Measurements from ENCODE around the gene TXLNG. TPM values are rescaled to one million over a fixed set of nuclear protein-coding genes. Genes with fewer than 3 reads are reported as not detected.
A peak's percentile ranks its signal among the peaks of the same experiment; 100 is the strongest.
"Not testable (repeated sequence)": the region's sequence is repeated elsewhere in the genome, so short reads cannot be mapped to it uniquely, and the experiment has no call there.

The TXLNG gene
- total RNA-seq, 1 experiment from 2014 or later, result 39.2 TPM

DNA sequence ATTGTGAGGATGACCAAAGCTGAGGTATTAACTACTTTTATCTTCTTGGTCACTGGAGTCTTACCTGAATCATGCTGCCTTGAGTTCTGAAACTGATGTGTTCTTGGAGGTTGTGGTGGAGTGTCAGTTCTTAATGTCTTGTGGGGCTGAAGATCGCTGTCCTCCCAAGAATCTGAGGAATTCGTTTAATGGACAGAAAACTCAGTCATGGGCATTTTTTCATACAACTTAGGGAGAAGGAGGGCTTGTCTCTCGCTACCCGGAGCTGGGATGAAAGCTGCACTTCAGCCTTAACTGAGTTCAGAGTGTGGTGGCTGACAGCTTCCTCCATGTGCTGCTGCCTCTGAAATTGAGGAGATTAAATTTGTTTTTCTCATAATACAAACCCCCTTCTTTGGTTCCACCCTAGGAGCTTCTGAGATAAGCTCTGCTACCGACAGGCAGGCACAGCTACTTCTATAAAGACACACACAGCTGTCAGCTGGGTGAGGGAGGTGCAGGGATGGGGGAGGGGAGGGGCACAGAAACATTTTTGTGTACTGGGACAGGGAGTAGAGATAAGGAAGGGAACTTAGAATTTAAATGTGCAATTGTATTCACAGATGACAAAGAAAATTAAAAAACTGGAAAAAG lies 53.1 kb downstream of the TXLNG start:
- DNase-seq, result peak; percentile 79 to 80
- H3K9me3 ChIP-seq (replicated peaks), result no peaks in the 10 kb centered on the region
- peaks cover 52% of the 10 kb centered on the region for H3K36me3 ChIP-seq
- H3K27ac ChIP-seq, result peak overlapping the region; percentile 67
- H3K4me3 ChIP-seq, result no peak overlapping the region
- peaks cover 30% of the 10 kb centered on the region for H3K4me1 ChIP-seq
- no peaks in the 10 kb centered on the region for H3K27me3 ChIP-seq

DNA sequence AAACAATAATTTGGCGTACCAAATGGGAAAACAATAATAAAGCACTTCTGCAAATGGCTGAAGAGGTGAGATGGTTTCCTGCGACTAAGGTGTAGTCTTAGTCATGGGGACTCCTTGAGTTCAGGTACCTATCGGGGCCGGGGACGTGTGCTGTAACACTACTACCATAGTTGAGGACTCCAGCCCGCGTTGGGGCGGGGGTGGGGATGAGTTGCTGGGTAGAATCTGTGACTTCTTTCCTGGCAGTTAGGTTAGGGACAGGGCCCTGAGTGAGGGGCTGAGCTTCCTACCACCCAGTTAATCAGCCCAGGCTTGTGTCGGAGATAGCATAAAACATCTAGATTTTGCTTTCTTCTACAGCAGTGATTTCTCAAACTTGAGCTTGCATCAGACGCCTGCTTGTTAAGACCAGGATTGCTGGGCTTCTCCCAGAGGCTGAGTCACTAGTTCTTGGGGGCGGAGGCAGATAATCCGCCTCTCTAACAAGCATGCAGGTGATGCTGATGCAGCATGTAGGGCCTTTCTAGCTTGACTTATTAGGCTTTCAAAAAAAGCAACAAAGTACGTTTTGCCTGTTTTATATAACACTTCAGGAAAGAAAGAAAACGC lies 53.7 kb downstream of the TXLNG start:
- peak overlapping the region; percentile 67 for H3K27ac ChIP-seq
- peaks cover 30% of the 10 kb centered on the region for H3K4me1 ChIP-seq
- DNase-seq, result peak; percentile 53 to 65
- no peaks in the 10 kb centered on the region for H3K27me3 ChIP-seq
- no peaks in the 10 kb centered on the region for H3K9me3 ChIP-seq (replicated peaks)
- H3K4me3 ChIP-seq, result no peak overlapping the region
- peaks cover 58% of the 10 kb centered on the region for H3K36me3 ChIP-seq

- Histone ChIP-seq H3K27ac (no peak overlapping the region), H3K9me3 (replicated peaks) (no peaks in the 10 kb centered on the region), H3K4me1 (peaks cover 29% of the 10 kb centered on the region), H3K4me3 (no peak overlapping the region), H3K27me3 (no peaks in the 10 kb centered on the region), H3K36me3 (peaks cover 73% of the 10 kb centered on the region)
- no peak for DNase-seq
Measured at GRCh38 chrX:16842684-16843083, 56.4 kb downstream of the TXLNG start.

- Histone ChIP-seq H3K27ac (no peak overlapping the region), H3K4me3 (no peak overlapping the region), H3K4me1 (peaks cover 22% of the 10 kb centered on the region), H3K36me3 (peaks cover 73% of the 10 kb centered on the region), H3K27me3 (no peaks in the 10 kb centered on the region), H3K9me3 (replicated peaks) (no peaks in the 10 kb centered on the region)
- no peak for DNase-seq
Measured at GRCh38 chrX:16843208-16843909, 57.1 kb downstream of the TXLNG start.

DNA sequence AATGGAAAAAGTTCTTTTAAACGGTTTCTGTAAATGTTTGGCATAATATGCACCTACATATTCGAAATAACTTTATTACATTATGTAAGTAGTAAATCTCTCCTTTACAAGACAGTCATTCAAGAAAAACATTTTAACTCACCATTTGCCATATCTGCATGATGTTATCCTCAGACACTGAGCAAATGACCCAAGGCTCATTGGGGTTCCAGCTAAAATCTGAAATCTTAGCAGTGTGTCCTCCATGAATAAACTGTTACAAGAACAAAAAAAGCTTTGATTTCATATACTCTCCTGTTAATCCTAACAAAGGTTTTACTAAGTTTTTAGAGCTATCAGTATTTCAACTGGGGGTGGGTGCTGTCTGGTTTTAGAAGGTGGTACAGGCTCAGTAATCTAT lies 59.4 kb downstream of the TXLNG start:
- Histone ChIP-seq H3K4me3 (no peak overlapping the region), H3K4me1 (no peaks in the 10 kb centered on the region; the same call in 1 of the 2 replicates), H3K36me3 (peaks cover 88% of the 10 kb centered on the region), H3K27ac (no peak overlapping the region), H3K9me3 (replicated peaks) (no peaks in the 10 kb centered on the region), H3K27me3 (no peaks in the 10 kb centered on the region)
- DNase-seq, result no peak

DNA sequence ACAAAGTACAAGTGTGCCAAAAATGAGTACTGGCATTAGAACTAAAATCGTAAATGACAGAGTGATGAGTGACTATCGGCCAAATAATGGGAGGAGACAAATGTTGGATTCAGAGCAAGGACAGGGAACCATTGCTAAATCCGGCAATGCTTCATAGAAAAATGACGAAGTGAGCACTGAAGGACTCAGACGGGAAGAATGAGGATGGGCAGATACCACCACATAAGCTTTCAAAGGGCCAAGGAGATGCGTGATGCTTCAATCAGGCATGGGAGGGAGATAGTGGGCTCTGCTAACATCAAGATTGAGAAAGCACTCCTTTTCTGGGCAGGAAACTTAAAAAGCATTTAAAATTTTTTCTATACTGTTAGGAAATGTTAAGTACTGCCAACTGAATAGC lies 62.3 kb downstream of the TXLNG start:
- no peaks in the 10 kb centered on the region for H3K9me3 ChIP-seq (replicated peaks)
- no peaks in the 10 kb centered on the region for H3K4me1 ChIP-seq
- H3K4me3 ChIP-seq, result no peak overlapping the region
- DNase-seq, result no peak
- H3K27me3 ChIP-seq, result no peaks in the 10 kb centered on the region
- H3K27ac ChIP-seq, result no peak overlapping the region
- peaks cover 90% of the 10 kb centered on the region for H3K36me3 ChIP-seq

DNA sequence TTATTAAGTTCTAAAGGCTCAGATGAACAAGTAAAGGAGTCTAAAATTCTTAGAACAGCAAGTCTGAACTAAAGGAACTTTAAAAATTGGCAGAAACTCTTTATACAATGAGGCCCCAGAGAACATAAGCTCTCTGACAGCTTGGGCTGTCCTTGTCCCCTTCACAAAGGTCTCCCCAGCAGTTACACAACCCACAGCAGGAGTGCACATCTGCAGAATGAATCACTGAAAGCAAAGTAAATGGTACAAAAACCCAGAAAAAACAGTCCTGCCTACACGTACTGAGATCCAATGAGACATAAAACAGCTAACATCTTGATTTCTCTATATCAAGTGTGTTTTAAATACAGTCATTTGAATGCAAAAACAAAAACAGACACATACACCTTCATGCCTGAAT lies 65.2 kb downstream of the TXLNG start:
- no peak overlapping the region for H3K27ac ChIP-seq
- no peaks in the 10 kb centered on the region for H3K9me3 ChIP-seq (replicated peaks)
- DNase-seq, result no peak
- H3K4me1 ChIP-seq, result no peaks in the 10 kb centered on the region
- no peaks in the 10 kb centered on the region for H3K27me3 ChIP-seq
- H3K4me3 ChIP-seq, result no peak overlapping the region
- peaks cover 85% of the 10 kb centered on the region for H3K36me3 ChIP-seq

- Histone ChIP-seq H3K9me3 (replicated peaks) (no peaks in the 10 kb centered on the region), H3K27ac (no peak overlapping the region), H3K4me3 (no peak overlapping the region), H3K4me1 (no peaks in the 10 kb centered on the region), H3K36me3 (peaks cover 85% of the 10 kb centered on the region), H3K27me3 (no peaks in the 10 kb centered on the region)
- DNase-seq, result no peak
Measured at GRCh38 chrX:16851827-16852226, 65.6 kb downstream of the TXLNG start.

- Histone ChIP-seq H3K27ac (no peak overlapping the region), H3K4me1 (no peaks in the 10 kb centered on the region), H3K36me3 (peaks cover 86% of the 10 kb centered on the region), H3K27me3 (no peaks in the 10 kb centered on the region), H3K4me3 (no peak overlapping the region), H3K9me3 (replicated peaks) (no peaks in the 10 kb centered on the region)
- DNase-seq, result no peak
Measured at GRCh38 chrX:16852617-16853179, 66.4 kb downstream of the TXLNG start.

DNA sequence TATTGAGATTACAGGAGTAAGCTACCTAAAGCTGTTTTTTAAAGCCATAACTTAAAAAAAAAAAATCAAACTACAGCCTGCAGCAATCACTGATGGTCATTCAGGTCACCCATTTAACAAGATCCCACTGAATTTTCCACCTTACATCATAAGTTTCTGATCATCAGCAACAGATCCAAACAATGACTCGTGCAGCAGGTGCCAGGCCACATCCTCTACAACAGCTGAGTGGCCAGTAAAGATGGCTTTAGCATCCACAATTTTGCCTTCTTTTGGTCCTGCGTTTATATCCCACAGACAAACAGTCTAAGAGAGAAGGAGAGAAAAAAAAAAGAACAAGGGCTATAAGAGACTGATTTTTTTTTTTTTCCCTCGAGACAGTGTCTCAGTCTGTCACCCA lies 67.3 kb downstream of the TXLNG start:
- Histone ChIP-seq H3K27ac (no peak overlapping the region), H3K9me3 (replicated peaks) (no peaks in the 10 kb centered on the region), H3K27me3 (no peaks in the 10 kb centered on the region), H3K36me3 (peaks cover 86% of the 10 kb centered on the region), H3K4me3 (no peak overlapping the region), H3K4me1 (no peaks in the 10 kb centered on the region)
- peak in 1 of 2 experiments; percentile 14 for DNase-seq

- H3K36me3 ChIP-seq, result peaks cover 84% of the 10 kb centered on the region
- H3K27ac ChIP-seq, result no peak overlapping the region
- H3K9me3 ChIP-seq (replicated peaks), result no peaks in the 10 kb centered on the region
- no peaks in the 10 kb centered on the region for H3K27me3 ChIP-seq
- no peak for DNase-seq
- H3K4me3 ChIP-seq, result no peak overlapping the region
- no peaks in the 10 kb centered on the region for H3K4me1 ChIP-seq
Measured at GRCh38 chrX:16855363-16856075, 69.3 kb downstream of the TXLNG start.

- not testable (repeated sequence) for H3K27me3 ChIP-seq; H3K27ac ChIP-seq; H3K4me1 ChIP-seq; H3K4me3 ChIP-seq; H3K9me3 ChIP-seq (replicated peaks)
- H3K36me3 ChIP-seq, result peaks cover 89% of the 10 kb centered on the region
- DNase-seq, result peak in 1 of 2 experiments; percentile 13
Measured at GRCh38 chrX:16856076-16856404, 69.8 kb downstream of the TXLNG start.

DNA sequence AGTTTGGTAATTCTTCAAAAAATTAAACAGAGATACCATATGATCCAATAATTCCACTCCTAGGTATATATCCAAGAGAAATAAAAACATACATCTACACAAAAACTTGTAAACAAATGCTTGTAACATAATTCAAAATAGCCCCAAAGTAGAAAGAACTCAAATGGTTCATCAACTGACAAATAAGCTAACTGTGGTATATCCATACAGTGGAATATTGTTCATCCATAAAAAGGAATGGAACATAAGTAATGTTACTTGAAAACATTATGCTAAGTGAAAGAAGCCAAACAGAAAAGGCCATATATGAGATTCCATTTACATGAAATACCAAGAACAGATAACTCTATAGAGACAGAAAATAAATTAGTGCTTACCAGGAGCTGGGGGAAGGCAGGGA lies 70.5 kb downstream of the TXLNG start:
- Histone ChIP-seq H3K36me3 (peaks cover 88% of the 10 kb centered on the region), H3K4me3 (no peak overlapping the region), H3K27ac (no peak overlapping the region), H3K27me3 (no peaks in the 10 kb centered on the region), H3K4me1 (no peaks in the 10 kb centered on the region), H3K9me3 (replicated peaks) (no peaks in the 10 kb centered on the region)
- no peak for DNase-seq

DNA sequence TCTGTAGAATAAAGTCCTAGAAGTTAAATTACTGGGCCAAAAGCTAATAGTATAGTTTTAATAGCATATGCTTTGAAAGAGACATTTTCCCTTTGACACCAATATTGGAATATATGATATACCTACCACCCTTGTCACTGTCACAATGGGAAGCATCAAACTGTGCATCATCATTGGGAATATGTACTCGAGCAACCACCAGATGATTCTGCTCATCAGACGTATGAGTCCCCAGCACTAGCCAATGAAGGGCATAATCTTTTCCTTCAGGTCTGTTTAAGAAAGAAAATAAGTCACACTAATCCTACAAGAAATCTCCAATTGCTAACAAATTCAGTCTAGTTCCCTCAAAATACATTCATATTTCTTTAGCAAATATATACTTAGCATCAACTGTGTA lies 76.6 kb downstream of the TXLNG start:
- H3K27me3 ChIP-seq, result no peaks in the 10 kb centered on the region
- H3K4me3 ChIP-seq, result no peak overlapping the region
- no peak for DNase-seq
- peaks cover 84% of the 10 kb centered on the region for H3K36me3 ChIP-seq
- no peaks in the 10 kb centered on the region for H3K4me1 ChIP-seq
- no peaks in the 10 kb centered on the region for H3K9me3 ChIP-seq (replicated peaks)
- H3K27ac ChIP-seq, result no peak overlapping the region

GRCh38 chrX:16867947-16868346 lies 81.7 kb downstream of the TXLNG start:
- no peak for DNase-seq

More at GRCh38 chrX:16867947-16868346, 81.7 kb downstream of the TXLNG start:
- H3K27ac ChIP-seq, result no peak overlapping the region
- peaks cover 50% of the 10 kb centered on the region for H3K36me3 ChIP-seq
- H3K9me3 ChIP-seq (replicated peaks), result no peaks in the 10 kb centered on the region
- H3K4me3 ChIP-seq, result no peak overlapping the region; the same call in 1 of the 2 replicates
- H3K4me1 ChIP-seq, result 0 out of 2 replicates have a peak, but pooled peaks cover 4% of the 10 kb centered on the region
- no peaks in the 10 kb centered on the region for H3K27me3 ChIP-seq

Data from SJCRH30 (cell line).